Vagina (tissue), 2 donors: ENCODE measurements around the gene TMC4. TPM values are rescaled to one million over a fixed set of nuclear protein-coding genes. Genes with fewer than 3 reads are reported as not detected.
A peak's percentile ranks its signal among the peaks of the same experiment; 100 is the strongest.
"Not testable (repeated sequence)": the region's sequence is repeated elsewhere in the genome, so short reads cannot be mapped to it uniquely, and the experiment has no call there.

ENCODE experiments used
- DNase-seq, 2 donors: peaks; one replicate each; pipeline ENCODE4 v3.0.0-alpha.2; 2017; ENCODE audit errors: extremely low spot score in 2 of 2
- H3K27ac ChIP-seq: fragments of 200-600 bp; sonication (generic); one replicate; pipeline ENCODE4 v1.5.1; 2019
- H3K27me3 ChIP-seq: fragments of 200-600 bp; sonication (generic); one replicate; pipeline ENCODE4 v1.5.1; 2019
- H3K36me3 ChIP-seq, 2 donors: fragments of 200-600 bp; sonication (generic); one replicate each; pipeline ENCODE4 v1.5.1; 2017 to 2019
- H3K4me1 ChIP-seq: fragments of 200-600 bp; sonication (generic); one replicate; pipeline ENCODE4 v1.5.1; 2019
- H3K4me3 ChIP-seq, 2 donors: fragments of 200-600 bp; sonication (generic); 1 replicate in 1 of 2; 2 replicates in 1 of 2; pipeline ENCODE4 v1.5.1; 2016 to 2019
- H3K9me3 ChIP-seq: fragments of 200-600 bp; sonication (generic); one replicate; pipeline ENCODE4 v1.5.1; 2019
- POLR2A ChIP-seq, 2 donors: fragments of 450-650 bp; IDR thresholded peaks; one replicate each; pipeline ENCODE4 v1.6.1; 2017; ENCODE audit warnings: antibody characterized with exemption in 2 of 2, mild to moderate bottlenecking in 2 of 2, moderate library complexity in 2 of 2
- POLR2AphosphoS5 ChIP-seq, 2 donors: sonication (generic); formaldehyde crosslinking; IDR thresholded peaks; one replicate each; pipeline ENCODE4 v1.9.0; 2017; ENCODE audit warnings: antibody characterized with exemption in 2 of 2, mild to moderate bottlenecking in 2 of 2, low read depth in 1 of 2; ENCODE audit not compliant: insufficient read depth in 1 of 2
- intact Hi-C: fragments of 100-400 bp; cut with DNase I; formaldehyde crosslinking; loops from one replicate; pipeline ENCODE4 v1.15.1; 2023
- total RNA-seq: library from RNA; depleted of rRNA; stranded (reverse); fragments of >200 nt; gene quantifications from one replicate; pipeline ENCODE4 v1.2.3, GENCODE V29; 2016
- TF ChIP-seq, protein P1 (sequence below), 3 experiments: fragments of 450-650 bp in 2 of 3; fragments of 200-600 bp in 1 of 3; sonication (generic) in 1 of 3; IDR thresholded peaks; one replicate each; pipeline ENCODE4 v1.5.1; 2017 to 2019; ENCODE audit warnings: antibody characterized with exemption in 3 of 3, mild to moderate bottlenecking in 2 of 3, moderate library complexity in 2 of 3

The TMC4 gene
- total RNA-seq, 1 donor from 2014 or later: 22.3 TPM

DNA sequence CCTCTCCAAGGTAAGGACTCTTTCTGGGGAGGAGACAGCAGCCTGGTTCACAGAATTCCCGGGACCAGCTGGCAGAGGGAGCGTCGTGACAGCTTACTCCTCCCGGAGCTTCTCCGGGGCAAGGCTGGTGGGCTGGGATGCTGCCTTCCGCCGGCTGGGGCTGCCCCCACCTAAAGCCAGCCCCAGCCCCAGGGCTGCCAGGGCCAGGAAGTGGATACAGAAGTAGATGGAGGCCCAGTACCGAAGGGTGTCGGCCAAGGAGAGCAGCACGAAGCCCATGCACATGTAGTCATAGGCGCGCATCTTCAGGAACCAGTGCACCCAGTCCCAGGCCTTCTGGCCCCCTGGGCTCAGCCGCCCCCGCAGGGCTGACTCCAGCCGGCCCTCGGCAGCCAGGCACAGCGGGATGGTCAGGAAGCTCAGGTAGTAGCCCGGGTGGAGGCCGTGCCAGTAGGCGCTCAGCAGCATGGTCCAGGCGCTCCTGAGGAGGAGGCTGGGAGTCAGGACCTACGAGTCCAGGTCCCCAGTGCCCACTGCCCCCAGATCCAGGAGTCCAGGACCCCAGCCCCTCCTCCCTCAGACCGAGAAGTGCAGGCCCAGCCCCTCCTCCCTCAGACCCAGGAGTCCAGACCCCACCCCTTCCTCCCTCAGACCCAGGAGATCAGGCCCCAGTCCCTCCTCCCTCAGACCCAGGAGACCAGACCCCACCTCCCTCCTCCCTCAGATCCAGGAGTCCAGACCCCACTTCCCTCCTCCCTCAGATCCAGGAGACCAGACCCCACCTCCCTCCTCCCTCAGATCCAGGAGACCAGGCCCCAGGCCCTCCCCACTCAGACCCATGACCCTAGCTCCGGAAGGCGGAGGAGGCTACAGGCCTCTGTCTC is 1.2 kb upstream of the TMC4 start:
- no peak for DNase-seq
- peaks cover 8% of the 10 kb centered on the region for H3K4me1 ChIP-seq
- intact Hi-C loops: no loop called here
- H3K36me3 ChIP-seq: no peaks in the 10 kb centered on the region
- no peaks in the 10 kb centered on the region for H3K9me3 ChIP-seq
- no peak overlapping the region for H3K27ac ChIP-seq
- H3K27me3 ChIP-seq: no peaks in the 10 kb centered on the region
- H3K4me3 ChIP-seq: no peak overlapping the region
- TF ChIP-seq, protein P1, sequence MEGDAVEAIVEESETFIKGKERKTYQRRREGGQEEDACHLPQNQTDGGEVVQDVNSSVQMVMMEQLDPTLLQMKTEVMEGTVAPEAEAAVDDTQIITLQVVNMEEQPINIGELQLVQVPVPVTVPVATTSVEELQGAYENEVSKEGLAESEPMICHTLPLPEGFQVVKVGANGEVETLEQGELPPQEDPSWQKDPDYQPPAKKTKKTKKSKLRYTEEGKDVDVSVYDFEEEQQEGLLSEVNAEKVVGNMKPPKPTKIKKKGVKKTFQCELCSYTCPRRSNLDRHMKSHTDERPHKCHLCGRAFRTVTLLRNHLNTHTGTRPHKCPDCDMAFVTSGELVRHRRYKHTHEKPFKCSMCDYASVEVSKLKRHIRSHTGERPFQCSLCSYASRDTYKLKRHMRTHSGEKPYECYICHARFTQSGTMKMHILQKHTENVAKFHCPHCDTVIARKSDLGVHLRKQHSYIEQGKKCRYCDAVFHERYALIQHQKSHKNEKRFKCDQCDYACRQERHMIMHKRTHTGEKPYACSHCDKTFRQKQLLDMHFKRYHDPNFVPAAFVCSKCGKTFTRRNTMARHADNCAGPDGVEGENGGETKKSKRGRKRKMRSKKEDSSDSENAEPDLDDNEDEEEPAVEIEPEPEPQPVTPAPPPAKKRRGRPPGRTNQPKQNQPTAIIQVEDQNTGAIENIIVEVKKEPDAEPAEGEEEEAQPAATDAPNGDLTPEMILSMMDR (IDR thresholded peaks at IDR 0.05): no peak
- TF ChIP-seq POLR2AphosphoS5 (IDR thresholded peaks at IDR 0.05; ENCODE audit: insufficient read depth in 1 of 2, low read depth in 1 of 2): no peak
- TF ChIP-seq POLR2A (IDR thresholded peaks at IDR 0.05): no peak

DNA sequence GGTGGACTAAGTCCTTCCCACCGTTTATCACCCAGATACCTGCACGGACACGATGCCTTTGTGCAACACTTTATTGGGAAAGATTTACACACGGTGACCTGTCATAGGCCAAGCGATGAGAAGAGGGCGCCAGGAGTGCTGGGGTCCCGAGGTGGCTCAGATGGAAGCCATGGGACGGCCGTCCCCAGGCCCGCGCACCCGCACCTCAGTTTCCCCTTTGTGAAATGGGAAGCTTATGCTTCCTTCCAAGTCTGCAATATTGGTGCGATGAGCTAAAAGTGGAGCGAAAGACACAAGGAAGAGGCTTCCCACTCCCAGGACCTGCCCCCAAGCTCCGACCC is 369 bp upstream of the TMC4 start:
- Histone ChIP-seq H3K27ac (peak overlapping the region; percentile 40), H3K9me3 (no peaks in the 10 kb centered on the region)
- TF ChIP-seq, protein P1 (IDR thresholded peaks at IDR 0.05): no peak
- no peak for TF ChIP-seq POLR2A (IDR thresholded peaks at IDR 0.05)
- no peak for TF ChIP-seq POLR2AphosphoS5 (IDR thresholded peaks at IDR 0.05; ENCODE audit: insufficient read depth in 1 of 2, low read depth in 1 of 2)

DNA sequence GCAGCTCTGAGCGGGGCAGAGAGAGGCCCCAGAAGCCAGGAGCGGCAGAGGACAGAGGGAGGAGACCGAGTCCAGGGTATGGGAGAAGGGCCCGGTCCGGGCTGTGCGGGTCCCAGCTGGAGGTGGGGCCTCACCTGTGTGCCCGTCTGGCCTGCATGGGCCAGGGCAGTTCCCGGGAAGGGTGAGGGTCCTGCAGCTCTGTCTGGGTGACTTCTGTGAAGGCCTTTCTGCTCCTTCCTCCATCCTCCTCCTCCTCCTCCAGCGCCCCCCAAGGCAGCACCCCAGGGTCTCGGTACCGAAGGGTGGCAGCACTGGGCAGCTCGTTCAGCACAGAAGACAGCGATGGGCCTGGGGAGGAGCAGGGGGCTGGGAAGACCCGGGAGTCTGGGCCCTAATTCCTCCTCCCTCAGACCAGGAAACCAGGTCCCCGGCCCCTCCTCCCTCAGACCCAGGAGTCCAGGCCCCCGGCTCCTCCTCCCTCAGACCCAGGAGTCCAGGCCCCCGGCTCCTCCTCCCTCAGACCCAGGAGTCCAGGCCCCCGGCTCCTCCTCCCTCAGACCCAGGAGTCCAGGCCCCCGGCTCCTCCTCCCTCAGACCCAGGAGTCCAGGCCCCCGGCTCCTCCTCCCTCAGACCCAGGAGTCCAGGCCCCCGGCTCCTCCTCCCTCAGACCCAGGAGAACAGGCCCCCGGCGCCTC is 1.1 kb downstream of the TMC4 start:
- H3K27me3 ChIP-seq, H3K4me3 ChIP-seq, intact Hi-C loops, H3K27ac ChIP-seq, H3K36me3 ChIP-seq, H3K9me3 ChIP-seq, DNase-seq: not testable (repeated sequence)
- peaks cover 12% of the 10 kb centered on the region for H3K4me1 ChIP-seq

More for the DNA sequence above, 369 bp upstream of the TMC4 start:
- Histone ChIP-seq H3K27me3 (no peaks in the 10 kb centered on the region), H3K36me3 (no peaks in the 10 kb centered on the region), H3K4me1 (peaks cover 8% of the 10 kb centered on the region), H3K4me3 (peak overlapping the region in 1 of 2 donors; percentile 27)
- no peak for DNase-seq
- intact Hi-C loops: no loop called here

DNA sequence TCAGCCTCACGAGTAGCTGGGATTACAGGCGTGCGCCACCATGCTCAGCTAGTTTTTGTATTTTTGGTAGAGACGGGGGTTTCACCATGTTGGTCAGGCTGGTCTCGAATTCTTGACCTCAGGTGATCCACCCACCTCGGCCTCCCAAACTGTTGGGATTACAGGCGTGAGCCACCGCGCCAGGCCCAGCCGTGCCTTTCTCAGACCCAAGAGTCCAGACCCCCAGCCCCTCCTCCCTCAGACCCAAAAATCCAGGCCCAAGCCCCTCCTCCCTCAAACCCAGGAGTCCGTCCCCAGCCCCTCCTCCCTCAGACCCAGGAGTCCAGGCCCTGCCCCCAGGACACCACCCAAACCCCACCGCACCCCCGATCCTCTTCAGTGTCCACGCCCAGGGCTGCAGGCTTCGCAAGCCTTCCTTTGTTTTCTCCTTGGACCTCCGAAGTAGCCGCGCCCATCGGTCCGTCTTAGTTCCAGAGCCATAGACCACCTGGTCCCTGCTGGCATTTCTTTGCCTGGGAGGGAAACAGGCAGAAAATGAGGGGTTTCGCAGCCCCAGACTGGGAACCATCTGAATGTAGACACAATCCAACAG is 3.7 kb downstream of the TMC4 start:
- Histone ChIP-seq H3K27ac (no peak overlapping the region), H3K4me1 (peaks cover 19% of the 10 kb centered on the region), H3K36me3 (no peaks in the 10 kb centered on the region), H3K4me3 (no peak overlapping the region), H3K9me3 (no peaks in the 10 kb centered on the region), H3K27me3 (no peaks in the 10 kb centered on the region)
- intact Hi-C loops: loop anchor here (2.0 kb wide), 1 partner anchor 62 kb away; no protein-coding TSS in a partner anchor
- no peak for TF ChIP-seq POLR2AphosphoS5 (IDR thresholded peaks at IDR 0.05; ENCODE audit: insufficient read depth in 1 of 2, low read depth in 1 of 2)
- TF ChIP-seq, protein P1 (IDR thresholded peaks at IDR 0.05): no peak
- no peak for TF ChIP-seq POLR2A (IDR thresholded peaks at IDR 0.05)
- no peak for DNase-seq

DNA sequence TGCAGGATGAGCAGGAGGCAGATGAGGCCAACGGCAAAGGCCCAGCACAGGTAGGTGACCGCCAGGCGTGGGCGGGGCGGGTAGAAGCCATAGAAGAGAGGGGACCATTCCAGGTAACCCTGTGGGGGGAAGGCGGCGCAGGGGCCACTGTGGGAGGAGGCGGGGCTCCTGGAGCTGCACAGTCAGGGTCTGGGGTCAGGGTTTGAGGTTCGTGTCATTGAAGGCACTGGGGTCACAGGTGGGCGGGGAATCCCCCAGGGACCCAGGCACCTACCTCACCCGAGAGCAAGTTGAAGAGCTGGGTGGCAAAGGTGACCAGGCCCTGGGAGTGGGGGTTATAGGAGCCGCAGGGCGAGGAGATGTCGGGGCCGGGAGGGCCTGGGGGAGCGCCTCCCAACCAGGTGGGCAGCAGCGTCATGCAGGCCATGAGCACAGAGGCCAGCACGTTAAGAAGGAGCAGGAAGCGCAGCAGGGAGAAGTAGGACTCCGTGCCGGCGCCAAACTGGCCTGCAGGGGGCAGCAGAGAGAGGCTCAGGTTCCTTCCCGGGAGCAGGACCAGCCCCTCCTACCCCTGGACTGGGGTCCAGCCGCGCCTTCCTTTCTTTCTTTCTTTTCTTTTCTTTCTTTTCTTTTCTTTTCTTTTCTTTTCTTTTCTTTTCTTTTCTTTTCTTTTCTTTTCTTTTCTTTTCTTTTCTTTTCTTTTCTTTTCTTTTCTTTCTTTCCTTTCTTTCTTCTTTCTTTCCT is 4.6 kb downstream of the TMC4 start:
- no peaks in the 10 kb centered on the region for H3K27me3 ChIP-seq
- TF ChIP-seq POLR2AphosphoS5 (IDR thresholded peaks at IDR 0.05; ENCODE audit: insufficient read depth in 1 of 2, low read depth in 1 of 2): no peak
- TF ChIP-seq, protein P1 (IDR thresholded peaks at IDR 0.05): peak; percentile 56 to 71 (median 68)
- no peak for DNase-seq
- no peak overlapping the region for H3K27ac ChIP-seq
- H3K9me3 ChIP-seq: no peaks in the 10 kb centered on the region
- H3K36me3 ChIP-seq: no peaks in the 10 kb centered on the region
- peaks cover 19% of the 10 kb centered on the region for H3K4me1 ChIP-seq
- intact Hi-C loops: loop anchor here (2.0 kb wide), 1 partner anchor 62 kb away; no protein-coding TSS in a partner anchor
- no peak overlapping the region for H3K4me3 ChIP-seq
